ENCODE measurements around the gene NAV3. TPM values are rescaled to one million over a fixed set of nuclear protein-coding genes. Genes with fewer than 3 reads are reported as not detected.

The NAV3 gene
- polyA plus RNA-seq, 3 donors = 8.4 to 10.5 (median 9.0) TPM

GRCh38 chr12:77842430-77842829 lies 11.7 kb downstream of the NAV3 start:
- DNase-seq (ENCODE audit: low read depth in 3 of 3, low spot score in 2 of 3) = no peak

- no peak for DNase-seq (ENCODE audit: low read depth in 3 of 3, low spot score in 2 of 3)
Measured at GRCh38 chr12:77845831-77846230, 15.1 kb downstream of the NAV3 start.

GRCh38 chr12:77847060-77847541 lies 16.4 kb downstream of the NAV3 start:
- DNase-seq (ENCODE audit: low read depth in 3 of 3, low spot score in 2 of 3) = no peak

- DNase-seq (ENCODE audit: low read depth in 3 of 3, low spot score in 2 of 3) = peak in 1 of 3 donors; percentile 29
Measured at GRCh38 chr12:77847680-77848431, 17.2 kb downstream of the NAV3 start.

GRCh38 chr12:77850129-77850528 lies 19.4 kb downstream of the NAV3 start:
- DNase-seq (ENCODE audit: low read depth in 3 of 3, low spot score in 2 of 3) = no peak

GRCh38 chr12:77850698-77851097 lies 20.0 kb downstream of the NAV3 start:
- DNase-seq (ENCODE audit: low read depth in 3 of 3, low spot score in 2 of 3) = no peak

- no peak for DNase-seq (ENCODE audit: low read depth in 3 of 3, low spot score in 2 of 3)
Measured at GRCh38 chr12:77855548-77855947, 24.9 kb downstream of the NAV3 start.

GRCh38 chr12:77861317-77861716 lies 30.6 kb downstream of the NAV3 start:
- DNase-seq (ENCODE audit: low read depth in 3 of 3, low spot score in 2 of 3) = no peak

GRCh38 chr12:77865178-77865577 lies 34.5 kb downstream of the NAV3 start:
- no peak for DNase-seq (ENCODE audit: low read depth in 3 of 3, low spot score in 2 of 3)

GRCh38 chr12:77878901-77879300 lies 48.2 kb downstream of the NAV3 start:
- no peak for DNase-seq (ENCODE audit: low read depth in 3 of 3, low spot score in 2 of 3)

- DNase-seq (ENCODE audit: low read depth in 3 of 3, low spot score in 2 of 3) = no peak
Measured at GRCh38 chr12:77882709-77883108, 52.0 kb downstream of the NAV3 start.

- no peak for DNase-seq (ENCODE audit: low read depth in 3 of 3, low spot score in 2 of 3)
Measured at GRCh38 chr12:77888611-77889010, 57.9 kb downstream of the NAV3 start.

GRCh38 chr12:77891518-77892147 lies 60.9 kb downstream of the NAV3 start:
- no peak for DNase-seq (ENCODE audit: low read depth in 3 of 3, low spot score in 2 of 3)

GRCh38 chr12:77893918-77894317 lies 63.2 kb downstream of the NAV3 start:
- no peak for DNase-seq (ENCODE audit: low read depth in 3 of 3, low spot score in 2 of 3)

GRCh38 chr12:77894556-77894955 lies 63.9 kb downstream of the NAV3 start:
- no peak for DNase-seq (ENCODE audit: low read depth in 3 of 3, low spot score in 2 of 3)

- DNase-seq (ENCODE audit: low read depth in 3 of 3, low spot score in 2 of 3) = no peak
Measured at GRCh38 chr12:77895699-77896098, 65.0 kb downstream of the NAV3 start.

GRCh38 chr12:77907936-77908335 lies 77.2 kb downstream of the NAV3 start:
- no peak for DNase-seq (ENCODE audit: low read depth in 3 of 3, low spot score in 2 of 3)

- DNase-seq (ENCODE audit: low read depth in 3 of 3, low spot score in 2 of 3) = no peak
Measured at GRCh38 chr12:77914081-77914488, 83.4 kb downstream of the NAV3 start.

GRCh38 chr12:77915071-77915600 lies 84.4 kb downstream of the NAV3 start:
- no peak for DNase-seq (ENCODE audit: low read depth in 3 of 3, low spot score in 2 of 3)

- DNase-seq (ENCODE audit: low read depth in 3 of 3, low spot score in 2 of 3) = no peak
Measured at GRCh38 chr12:77916276-77916675, 85.6 kb downstream of the NAV3 start.

- no peak for DNase-seq (ENCODE audit: low read depth in 3 of 3, low spot score in 2 of 3)
Measured at GRCh38 chr12:77918046-77918445, 87.4 kb downstream of the NAV3 start.

- DNase-seq (ENCODE audit: low read depth in 3 of 3, low spot score in 2 of 3) = no peak
Measured at GRCh38 chr12:77919450-77919849, 88.8 kb downstream of the NAV3 start.
